GM19463 (cell line): ENCODE data around the gene KLF3.
A peak's percentile ranks its signal among the peaks of the same experiment; 100 is the strongest.
"Not testable (repeated sequence)": the region's sequence is repeated elsewhere in the genome, so short reads cannot be mapped to it uniquely, and the experiment has no call there.

Source experiments
- ATAC-seq: cut with Tn5 transposase; IDR thresholded peaks from one replicate; pipeline ENCODE4 v1.9.1; 2021; ENCODE audit warnings: mild to moderate bottlenecking, moderate library complexity; ENCODE audit not compliant: unreplicated experiment

Gene KLF3

DNA sequence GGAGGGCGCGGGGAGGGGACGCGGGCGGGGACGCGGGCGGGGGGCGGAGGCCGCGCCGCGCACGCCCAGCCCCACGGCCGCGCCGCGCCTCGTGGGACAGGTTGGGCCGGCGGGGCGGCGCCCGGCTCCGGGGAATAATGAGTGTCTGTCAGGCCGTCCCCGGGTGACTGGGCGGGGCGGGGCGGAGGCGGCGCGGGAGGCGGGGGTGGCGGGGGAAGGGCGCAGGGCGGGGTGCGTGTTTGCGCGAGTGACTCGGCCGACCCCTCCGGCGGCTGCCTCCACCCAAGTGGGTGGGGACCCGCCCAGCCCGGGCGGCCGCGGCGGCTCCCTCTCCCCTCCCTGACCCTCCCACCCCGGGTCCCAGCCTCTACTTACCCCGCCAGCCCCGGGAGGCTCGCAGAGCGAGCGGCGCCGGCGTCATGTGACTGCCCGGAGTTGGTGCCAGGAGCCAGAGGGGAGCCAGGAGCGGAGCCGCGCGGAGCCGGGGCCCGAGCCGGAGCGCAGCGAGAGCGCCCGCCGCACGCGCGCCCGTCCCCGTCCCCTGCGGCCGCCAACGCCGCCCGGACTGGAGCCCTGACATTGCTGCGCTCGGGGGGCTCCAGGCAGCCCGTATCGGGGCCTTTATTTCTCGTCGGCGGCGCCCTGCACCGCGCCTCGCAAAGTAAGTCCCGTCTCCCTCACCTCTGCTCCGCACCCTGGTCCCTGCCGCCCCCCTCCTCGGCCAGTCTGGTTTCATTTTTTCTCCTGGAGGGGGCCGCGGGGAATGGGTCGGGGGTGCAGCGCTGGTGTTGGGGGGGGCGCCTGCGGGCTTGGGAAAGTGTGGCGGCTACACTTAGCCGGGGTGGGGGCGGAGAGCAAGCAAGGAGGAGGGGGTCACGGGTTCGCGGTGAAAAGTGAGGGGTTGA is at the start of gene KLF3:
KLF3 (plus strand) TSS at position 399 of the 905 bp plus-strand sequence. CDS start 16,427 bp downstream, outside the sequence.
- ATAC-seq: peak; percentile 72

DNA sequence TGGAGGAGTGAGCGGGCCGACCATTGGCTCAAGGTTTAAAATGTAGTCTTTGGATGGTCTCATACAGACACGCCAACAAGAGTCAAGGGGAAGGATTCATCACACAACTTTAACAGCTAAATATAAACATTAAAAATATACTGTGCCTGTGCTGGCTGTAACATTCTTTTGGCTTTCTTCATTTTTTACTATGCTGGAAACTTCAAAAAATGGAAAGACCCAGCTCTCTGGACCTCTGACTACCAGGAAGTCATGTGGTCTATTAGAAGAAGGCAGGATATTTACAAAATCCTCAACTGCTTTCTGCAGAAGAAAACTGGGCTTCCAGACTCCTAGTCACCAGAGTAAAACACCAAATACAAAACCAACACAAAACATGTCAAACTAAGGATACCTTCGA is 49.8 kb upstream of the KLF3 start:
- no peak for ATAC-seq

DNA sequence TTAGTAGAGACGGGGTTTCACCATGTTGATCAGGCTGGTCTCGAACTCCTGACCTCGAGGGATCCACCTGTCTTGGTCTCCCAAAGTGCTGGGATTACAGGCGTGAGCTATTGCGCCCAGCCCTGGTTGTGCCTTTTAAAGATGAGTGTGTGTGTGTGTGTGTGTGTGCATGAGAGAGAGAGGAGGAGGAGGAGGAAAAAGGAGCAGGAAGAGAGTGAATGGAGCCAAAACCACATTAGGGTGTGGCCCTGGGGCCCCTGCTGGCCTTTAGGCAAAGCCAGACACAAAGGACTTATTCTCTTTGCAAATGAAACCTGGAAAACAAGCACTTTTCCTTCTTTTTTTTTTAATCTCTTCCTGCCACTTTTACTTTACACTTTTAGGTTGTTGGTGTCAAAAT is 48.2 kb upstream of the KLF3 start:
- no peak for ATAC-seq

DNA sequence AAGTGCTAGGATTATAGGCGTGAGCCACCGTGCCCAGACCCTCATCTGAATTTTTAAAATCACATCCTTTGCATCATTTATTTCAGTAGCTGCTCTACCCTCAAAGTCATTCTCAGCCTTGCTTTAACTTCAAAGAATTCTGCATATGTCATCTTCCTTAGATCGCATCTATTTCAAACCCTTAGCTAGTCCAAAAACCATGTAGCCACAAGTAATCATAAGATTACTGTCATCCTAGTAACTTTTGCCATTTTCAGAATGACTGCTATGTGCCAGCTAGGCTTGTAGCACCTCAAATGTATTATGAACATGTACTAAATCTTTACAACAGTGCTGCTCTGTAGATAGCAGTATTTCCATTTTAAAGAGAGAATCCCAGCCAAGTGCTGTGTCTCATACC is 45.5 kb upstream of the KLF3 start:
- ATAC-seq: no peak

DNA sequence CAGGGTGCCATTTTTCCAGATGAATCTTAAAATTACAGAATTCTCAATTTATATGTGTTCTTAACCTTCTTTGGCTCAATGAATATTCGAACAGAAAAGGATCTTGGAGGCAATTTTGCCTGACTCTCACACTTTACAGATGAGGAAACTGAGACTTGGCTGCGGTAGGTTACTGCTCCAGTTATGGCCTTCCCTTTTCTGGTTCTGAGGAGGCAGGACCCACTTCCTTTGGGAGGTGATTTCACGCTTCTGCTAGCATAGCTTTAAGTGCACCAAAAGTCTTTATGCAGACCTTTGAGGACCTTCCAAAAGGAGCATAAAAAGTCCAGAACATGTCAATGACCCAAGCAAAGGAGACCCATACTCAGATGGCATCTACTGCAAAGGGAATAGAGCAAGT is 44.7 kb upstream of the KLF3 start:
- ATAC-seq: no peak

DNA sequence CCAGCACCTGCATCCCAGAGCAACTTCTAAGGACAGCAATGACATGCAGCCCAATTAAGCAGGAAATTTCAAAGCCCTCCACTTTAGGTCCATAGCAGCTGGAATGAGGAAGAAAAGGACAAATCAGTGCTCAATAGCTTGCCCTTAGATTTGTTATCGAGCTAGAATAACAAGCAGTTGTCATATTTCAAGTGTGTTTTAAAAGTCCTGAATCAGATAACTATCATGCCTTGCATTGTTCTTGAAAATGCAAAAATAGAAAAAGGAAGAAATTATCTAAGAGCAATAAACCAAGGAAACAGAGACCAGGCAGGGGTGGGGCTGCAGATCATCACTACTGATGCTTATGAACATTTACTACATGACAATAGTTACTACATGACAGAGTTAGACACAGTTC is 43.9 kb upstream of the KLF3 start:
- ATAC-seq: no peak

DNA sequence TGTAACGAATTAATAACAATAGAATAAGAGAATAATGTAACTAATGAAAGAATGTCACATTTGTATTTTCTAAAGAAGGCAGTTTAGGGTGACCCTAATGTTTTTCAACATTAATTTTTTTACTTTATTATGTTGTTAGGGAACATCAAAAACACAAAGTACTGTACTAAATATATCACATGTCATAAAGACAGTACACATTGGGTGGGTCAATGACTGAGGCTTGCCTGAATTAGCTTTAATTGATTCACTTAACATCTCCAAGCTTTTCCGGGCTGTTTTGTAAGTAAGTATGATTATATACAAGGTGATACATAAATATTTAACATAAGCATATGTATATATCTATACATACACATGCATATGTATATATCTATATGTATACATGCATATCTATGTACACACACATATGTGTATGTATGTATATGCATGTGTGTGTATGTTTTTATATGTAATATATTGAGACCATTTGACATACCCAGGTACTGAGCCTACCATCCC is 43.4 kb upstream of the KLF3 start:
- no peak for ATAC-seq

DNA sequence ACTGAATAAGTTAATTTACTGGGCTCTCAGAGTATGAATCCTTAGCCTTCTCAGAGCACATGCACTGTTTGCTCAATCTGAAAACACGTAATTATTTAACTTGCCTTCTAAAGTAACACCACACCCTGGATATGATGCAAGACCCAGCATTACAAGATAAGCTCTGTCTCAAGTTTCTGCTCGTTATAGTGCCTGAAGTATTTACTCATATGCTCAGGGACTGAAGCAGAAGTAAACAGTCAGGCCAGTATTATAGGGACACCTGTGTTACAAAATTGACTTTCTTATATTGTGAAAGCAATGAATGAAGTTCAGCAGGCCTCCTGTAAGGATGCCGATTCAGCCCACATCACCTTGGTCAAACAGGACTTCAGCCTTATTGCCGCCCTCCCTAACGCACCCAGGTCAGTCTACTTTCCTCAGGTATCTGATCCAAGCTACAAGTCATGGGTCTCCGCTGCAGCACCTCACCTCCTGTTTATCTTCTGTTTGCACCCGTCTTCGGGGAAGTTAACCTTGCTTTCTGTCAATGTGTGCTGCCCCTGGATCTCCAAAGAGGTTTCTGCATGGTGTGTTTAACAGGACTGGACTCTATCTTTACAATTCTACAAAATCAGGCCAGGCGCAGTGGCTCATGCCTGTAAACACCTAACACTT is 42.8 kb upstream of the KLF3 start:
- no peak for ATAC-seq

DNA sequence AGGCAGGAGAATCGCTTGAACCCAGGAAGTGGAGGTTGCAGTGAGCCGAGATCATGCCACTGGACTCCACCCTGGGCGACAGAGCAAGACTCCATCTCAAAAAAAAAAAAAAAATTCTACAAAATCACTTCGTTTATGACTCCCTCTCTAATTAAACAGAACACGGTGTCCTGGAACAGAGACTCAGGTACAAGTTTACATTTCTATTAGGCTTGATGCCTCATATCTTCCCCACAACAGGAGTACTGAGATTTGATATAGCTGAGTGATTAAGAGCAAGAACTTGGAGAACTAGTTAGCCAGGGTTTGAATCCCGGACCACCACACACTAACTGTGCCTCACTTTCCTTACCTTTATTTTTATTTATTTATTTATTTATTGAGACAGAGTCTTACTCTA is 42.2 kb upstream of the KLF3 start:
- no peak for ATAC-seq

DNA sequence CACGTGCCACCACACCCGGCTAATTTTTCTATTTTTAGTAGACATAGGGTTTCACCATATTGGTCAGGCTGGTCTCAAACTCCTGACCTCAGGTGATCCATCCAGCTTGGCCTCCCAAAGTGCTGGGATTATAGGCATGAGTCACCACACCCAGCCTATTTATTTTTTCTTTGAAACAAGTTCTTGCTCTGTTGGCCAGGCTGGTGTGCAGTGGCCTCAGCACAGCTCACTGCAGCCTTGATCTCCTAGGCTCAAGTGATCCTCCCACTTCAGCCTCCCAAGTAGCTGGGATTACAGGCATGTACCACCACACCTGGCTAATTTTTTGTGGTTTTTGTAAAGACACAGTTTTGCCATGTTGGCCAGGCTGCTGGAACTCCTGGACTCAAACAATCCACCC is 41.7 kb upstream of the KLF3 start:
- ATAC-seq: not testable (repeated sequence)

DNA sequence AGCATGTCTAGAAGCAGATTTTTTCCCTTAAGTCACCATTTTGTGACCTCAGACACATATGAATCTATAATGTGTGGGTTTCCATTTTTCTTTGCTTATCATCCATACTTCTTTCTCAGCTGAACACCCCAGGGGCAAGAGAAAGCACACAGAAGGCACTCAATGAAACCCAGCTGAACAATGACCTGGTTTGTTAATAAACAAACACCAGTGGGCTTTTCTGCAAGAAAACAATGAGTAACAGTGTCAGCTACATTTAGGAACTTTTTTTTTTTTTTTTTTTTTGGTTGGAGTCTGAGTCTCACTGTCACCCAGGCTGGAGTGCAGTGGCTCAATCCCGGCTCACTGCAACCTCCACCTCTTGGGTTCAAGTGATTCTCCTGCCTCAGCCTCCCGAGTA is 40.7 kb upstream of the KLF3 start:
- no peak for ATAC-seq

DNA sequence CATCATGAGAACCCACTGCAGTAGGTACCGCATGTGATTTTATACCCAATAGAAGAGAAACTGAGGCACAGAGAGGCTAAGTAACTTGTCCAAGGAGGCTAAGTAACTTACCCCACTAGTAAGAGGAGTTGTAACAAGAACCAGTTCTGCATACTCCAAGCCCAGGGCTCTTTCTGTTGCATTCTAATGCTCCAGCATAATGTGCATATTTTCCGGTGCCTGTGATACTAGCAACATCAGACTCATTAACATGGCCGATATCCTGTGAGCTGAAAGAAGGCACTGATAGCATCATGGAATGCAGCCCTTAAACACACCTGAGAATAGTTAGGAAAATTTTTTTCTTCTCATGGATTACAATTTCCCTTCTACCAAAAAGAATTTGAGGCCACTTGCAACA is 39.7 kb upstream of the KLF3 start:
- no peak for ATAC-seq

DNA sequence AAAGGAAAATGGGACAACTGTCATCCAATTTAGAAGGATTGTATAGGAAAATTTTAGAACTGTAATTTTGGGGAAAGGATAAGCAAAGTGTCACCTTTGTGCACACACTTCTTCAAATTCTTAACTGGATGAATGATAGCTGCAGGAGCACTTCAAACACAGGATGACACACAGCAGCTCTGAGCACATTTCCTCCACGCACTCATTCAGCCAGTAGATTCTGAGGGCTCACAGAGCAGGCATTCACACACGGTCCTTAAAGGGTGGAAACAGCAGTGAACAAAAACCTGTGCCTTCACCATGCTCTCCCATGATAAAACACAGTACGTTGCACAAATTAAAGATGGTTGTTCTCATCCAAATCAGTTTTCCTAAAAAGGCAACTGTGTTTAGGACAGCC is 38.5 kb upstream of the KLF3 start:
- no peak for ATAC-seq

DNA sequence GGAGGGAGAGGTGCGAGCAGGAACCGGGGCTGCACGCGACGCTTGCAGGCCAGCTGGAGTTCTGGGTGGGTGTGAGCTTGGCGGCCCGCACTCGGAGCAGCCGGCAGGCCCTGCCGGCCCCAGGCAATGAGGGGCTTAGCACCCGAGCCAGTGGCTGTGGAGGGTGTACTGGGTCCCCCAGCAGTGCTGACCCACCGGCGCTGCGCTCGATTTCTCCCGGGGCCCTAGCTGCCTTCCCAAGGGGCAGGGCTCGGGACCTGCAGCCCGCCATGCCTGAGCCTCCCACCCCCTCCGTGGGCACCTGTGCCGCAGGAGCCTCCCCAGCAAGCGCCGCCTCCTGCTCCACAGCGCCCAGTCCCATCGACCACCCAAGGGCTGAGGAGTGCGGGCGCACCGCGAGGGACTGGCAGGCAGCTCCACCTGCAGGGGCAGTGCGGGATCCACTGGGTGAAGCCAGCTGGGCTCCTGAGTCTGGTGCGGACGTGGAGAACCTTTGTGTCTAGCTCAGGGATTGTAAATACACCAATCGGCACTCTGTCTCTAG is 37.0 kb upstream of the KLF3 start:
- not testable (repeated sequence) for ATAC-seq

DNA sequence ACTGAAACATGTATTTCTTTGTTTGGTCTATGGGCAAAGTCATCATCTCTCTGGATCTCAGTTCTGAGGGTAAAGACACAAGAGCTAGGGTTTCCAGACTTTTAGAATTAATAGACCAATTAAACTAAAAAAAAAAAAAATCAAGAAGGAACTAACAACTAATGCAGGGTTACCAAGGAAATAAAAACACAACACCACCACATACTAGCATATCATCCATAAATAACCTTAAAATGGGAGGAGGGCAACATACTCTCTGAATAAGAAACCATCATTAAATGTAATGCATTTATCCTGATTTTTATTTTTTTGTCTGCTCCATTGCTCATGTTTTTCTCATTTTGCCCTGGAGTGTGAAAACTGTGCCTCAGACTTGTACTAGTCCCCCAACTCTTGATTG is 33.5 kb upstream of the KLF3 start:
- ATAC-seq: no peak

DNA sequence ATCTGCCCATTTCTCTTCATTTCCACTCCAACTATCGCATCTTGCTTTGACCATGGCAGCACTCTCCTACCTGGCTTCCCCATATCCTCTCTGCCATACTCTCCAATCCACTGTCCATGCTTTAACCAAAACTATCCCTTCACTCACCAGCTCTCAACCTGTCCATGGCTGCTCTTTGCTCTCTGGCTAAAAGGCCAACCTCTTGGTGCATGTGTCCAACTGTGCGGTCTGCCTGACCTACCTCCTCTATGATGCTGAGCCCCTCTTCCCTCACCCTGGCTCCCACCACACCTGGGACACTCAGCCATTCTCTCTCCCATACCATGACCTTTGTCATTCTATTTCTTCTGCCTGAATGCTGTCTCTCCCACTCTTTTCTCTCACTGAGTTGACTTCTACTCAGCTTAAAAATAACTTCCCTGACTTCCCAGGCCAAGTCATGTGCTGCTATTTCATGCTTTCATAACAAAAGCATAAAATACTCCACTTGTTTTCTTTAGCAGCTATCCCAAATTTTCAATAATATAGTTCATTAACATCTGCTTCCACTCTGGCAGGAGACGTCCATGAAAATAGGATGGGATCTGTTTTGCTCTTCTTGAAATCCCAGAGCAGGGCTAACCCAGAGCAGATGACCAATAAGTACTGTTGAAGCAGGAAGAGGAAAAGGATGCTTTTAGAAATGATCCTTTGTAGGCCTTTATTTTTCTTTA is 29.8 kb upstream of the KLF3 start:
- no peak for ATAC-seq

DNA sequence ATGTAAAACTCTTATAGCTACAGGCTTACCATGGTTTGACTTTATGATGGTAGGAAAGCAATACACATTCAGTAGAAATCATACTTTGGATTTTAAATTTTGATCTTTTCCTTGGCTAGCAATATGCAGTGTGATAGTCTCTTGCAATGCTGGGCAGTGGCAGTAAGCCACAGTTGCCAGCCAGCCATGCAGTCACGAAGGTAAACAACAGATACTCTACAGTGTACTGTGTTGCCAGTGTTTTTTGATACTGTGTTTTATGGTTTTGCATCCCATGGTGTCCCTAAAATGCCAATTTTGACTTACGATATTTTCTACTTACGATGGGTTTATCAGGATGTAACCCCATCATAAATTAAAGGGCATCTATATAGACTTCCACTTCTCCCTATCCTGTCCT is 24.8 kb upstream of the KLF3 start:
- no peak for ATAC-seq

DNA sequence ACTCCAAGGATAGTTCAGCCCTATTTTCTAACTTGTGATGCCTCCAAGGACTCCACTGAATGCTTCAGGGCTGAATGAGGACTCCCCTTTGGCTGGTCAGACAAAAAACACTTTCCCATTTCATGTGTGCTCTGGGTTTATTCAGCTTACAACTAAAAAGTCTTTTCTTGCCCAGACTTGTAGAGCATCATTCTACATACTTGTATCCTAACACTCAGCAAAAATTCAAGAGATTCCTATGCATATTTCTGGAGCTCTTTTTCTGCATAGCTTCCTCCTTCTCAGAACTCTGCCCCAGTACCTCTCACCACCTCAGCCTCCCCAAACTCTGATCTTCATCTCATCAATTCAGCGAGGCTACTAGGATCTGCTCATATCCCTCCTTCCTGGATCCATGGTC is 22.2 kb upstream of the KLF3 start:
- no peak for ATAC-seq

DNA sequence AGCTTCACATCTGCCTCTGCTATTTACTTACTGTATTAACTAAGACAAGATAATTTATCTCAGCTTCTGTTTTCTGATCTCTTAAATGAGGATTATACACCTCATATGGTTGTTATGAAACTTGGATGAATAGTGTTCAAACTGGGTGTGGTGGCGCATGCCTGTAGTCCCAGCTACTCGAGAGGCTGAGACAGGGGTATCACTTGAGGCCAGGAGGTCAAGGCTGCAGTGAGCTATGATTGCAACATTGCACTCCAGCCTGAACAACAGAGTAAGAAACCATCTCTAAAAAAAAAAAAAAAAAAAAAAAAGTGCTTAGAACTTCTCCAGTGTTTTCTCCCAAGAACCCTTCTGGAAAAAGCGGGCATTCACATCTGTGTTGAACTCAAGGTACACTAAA is 19.8 kb upstream of the KLF3 start:
- no peak for ATAC-seq

DNA sequence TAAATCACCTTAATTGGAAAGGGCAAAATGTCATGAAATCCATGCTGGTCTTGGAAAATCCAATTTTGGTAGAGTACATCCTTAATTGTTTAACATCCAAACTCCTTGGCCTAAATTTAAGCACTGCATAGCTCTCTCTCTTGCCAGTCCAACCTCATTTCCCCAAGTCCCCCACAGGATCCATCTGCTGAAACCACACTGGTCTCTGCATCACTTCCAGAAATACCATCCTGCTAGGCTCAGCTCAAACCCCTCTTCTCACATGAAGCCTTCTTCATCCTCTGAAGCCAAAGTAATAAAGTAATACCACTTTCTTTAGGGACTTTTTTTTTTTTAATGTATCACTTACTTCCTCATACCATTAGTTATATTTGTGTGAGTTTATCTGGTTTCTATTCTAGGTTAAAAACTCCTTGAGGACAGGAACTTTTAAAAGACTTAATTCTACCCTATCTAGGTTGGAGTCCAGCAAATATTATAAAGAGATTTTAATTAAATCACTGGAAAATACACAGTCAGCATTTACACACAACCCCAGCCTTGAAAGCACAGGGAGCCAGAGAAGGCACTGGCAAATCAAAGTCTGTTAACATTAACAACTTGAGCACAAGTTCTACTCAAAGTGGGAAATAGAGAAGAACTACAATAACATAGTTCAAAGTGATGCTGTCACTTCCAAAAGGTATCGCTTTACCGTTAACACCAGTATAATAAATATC is 16.7 kb upstream of the KLF3 start:
- ATAC-seq: no peak

DNA sequence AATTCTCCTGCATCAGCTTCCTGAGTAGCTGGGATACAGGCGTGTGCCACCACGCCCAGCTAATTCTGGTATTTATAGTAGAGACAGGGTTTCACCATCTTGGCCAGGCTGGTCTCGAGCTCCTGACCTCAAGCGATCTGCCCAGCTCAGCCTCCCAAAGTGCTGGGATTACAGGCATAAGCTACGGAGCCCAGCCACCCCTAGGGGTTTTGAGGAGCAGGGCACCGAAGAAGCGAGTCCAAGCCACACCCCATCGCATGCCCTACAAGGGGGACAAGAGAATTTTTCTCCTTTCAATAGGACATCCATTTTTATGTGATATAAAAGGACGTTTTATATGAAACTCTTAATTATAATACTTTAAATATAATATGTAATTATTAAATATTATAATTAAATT is 13.9 kb upstream of the KLF3 start:
- ATAC-seq: no peak
